Measurements from ENCODE around the gene ACKR3. TPM values are rescaled to one million over a fixed set of nuclear protein-coding genes. Genes with fewer than 3 reads are reported as not detected.

The ACKR3 gene
- polyA plus RNA-seq, 1 donor from 2014 or later, result 1.7 TPM

- H2AFZ ChIP-seq (ENCODE audit: low read depth, low read length), result no peak overlapping the region
- no peak overlapping the region for H3K4me3 ChIP-seq (ENCODE audit: low read length)
These were observed 40.0 kb upstream of the ACKR3 start for GRCh38 chr2:236529606-236530005.

GRCh38 chr2:236530512-236530911, 39.1 kb upstream of the ACKR3 start:
- H3K9me2 ChIP-seq (ENCODE audit: insufficient read depth, low read length), result no peaks in the 10 kb centered on the region
- no peak overlapping the region for H3K27ac ChIP-seq (ENCODE audit: low read length)
- no peak overlapping the region for H3K4me3 ChIP-seq (ENCODE audit: low read length)
- no peaks in the 10 kb centered on the region for H3K9me3 ChIP-seq (ENCODE audit: low read length)
- no peaks in the 10 kb centered on the region for H3K36me3 ChIP-seq (ENCODE audit: insufficient read depth, low read length)
- no peak overlapping the region for H3K9ac ChIP-seq (ENCODE audit: low read length)
- no peaks in the 10 kb centered on the region for H3F3A ChIP-seq (ENCODE audit: insufficient read depth, low read length, poor library complexity, severe bottlenecking)
- no peaks in the 10 kb centered on the region for H3K79me2 ChIP-seq (replicated peaks; ENCODE audit: insufficient read depth, low read length)
- no peaks in the 10 kb centered on the region for H4K20me1 ChIP-seq (ENCODE audit: insufficient read depth)
- no peak overlapping the region for H3K4me2 ChIP-seq (ENCODE audit: low read length)
- no peak overlapping the region for H2AFZ ChIP-seq (ENCODE audit: low read depth, low read length)
- no peaks in the 10 kb centered on the region for H3K27me3 ChIP-seq (ENCODE audit: insufficient read depth, low read depth, low read length)
- no peak for TF ChIP-seq TAF1 (IDR thresholded peaks at IDR 0.05; ENCODE audit: low read depth)
- TF ChIP-seq MXI1 (conservative IDR thresholded peaks at IDR 0.05; ENCODE audit: poor library complexity, severe bottlenecking), result no peak
- no peak for TF ChIP-seq EZH2 (IDR thresholded peaks at IDR 0.05; ENCODE audit: borderline replicate concordance, insufficient read depth, low read length, poor library complexity, severe bottlenecking)
- no peak for TF ChIP-seq EP300 (conservative IDR thresholded peaks at IDR 0.05; ENCODE audit: poor library complexity, severe bottlenecking)

More at GRCh38 chr2:236529606-236530005, 40.0 kb upstream of the ACKR3 start:
- H4K20me1 ChIP-seq (ENCODE audit: insufficient read depth), result no peaks in the 10 kb centered on the region
- H3K79me2 ChIP-seq (replicated peaks; ENCODE audit: insufficient read depth, low read length), result no peaks in the 10 kb centered on the region
- no peaks in the 10 kb centered on the region for H3K9me2 ChIP-seq (ENCODE audit: insufficient read depth, low read length)
- no peak for TF ChIP-seq POLR2AphosphoS5 (IDR thresholded peaks at IDR 0.05)
- no peak for TF ChIP-seq SMC3 (conservative IDR thresholded peaks at IDR 0.05; ENCODE audit: poor library complexity)
- TF ChIP-seq, protein P1, sequence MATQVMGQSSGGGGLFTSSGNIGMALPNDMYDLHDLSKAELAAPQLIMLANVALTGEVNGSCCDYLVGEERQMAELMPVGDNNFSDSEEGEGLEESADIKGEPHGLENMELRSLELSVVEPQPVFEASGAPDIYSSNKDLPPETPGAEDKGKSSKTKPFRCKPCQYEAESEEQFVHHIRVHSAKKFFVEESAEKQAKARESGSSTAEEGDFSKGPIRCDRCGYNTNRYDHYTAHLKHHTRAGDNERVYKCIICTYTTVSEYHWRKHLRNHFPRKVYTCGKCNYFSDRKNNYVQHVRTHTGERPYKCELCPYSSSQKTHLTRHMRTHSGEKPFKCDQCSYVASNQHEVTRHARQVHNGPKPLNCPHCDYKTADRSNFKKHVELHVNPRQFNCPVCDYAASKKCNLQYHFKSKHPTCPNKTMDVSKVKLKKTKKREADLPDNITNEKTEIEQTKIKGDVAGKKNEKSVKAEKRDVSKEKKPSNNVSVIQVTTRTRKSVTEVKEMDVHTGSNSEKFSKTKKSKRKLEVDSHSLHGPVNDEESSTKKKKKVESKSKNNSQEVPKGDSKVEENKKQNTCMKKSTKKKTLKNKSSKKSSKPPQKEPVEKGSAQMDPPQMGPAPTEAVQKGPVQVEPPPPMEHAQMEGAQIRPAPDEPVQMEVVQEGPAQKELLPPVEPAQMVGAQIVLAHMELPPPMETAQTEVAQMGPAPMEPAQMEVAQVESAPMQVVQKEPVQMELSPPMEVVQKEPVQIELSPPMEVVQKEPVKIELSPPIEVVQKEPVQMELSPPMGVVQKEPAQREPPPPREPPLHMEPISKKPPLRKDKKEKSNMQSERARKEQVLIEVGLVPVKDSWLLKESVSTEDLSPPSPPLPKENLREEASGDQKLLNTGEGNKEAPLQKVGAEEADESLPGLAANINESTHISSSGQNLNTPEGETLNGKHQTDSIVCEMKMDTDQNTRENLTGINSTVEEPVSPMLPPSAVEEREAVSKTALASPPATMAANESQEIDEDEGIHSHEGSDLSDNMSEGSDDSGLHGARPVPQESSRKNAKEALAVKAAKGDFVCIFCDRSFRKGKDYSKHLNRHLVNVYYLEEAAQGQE (IDR thresholded peaks at IDR 0.05; ENCODE audit: borderline replicate concordance), result no peak
- no peak for TF ChIP-seq EZH2 (IDR thresholded peaks at IDR 0.05; ENCODE audit: borderline replicate concordance, insufficient read depth, low read length, poor library complexity, severe bottlenecking)
- no peak for TF ChIP-seq CTCF (IDR thresholded peaks at IDR 0.05; ENCODE audit: poor library complexity, severe bottlenecking)
- TF ChIP-seq RAD21 (conservative IDR thresholded peaks at IDR 0.05), result no peak
- TF ChIP-seq EP300 (conservative IDR thresholded peaks at IDR 0.05; ENCODE audit: poor library complexity, severe bottlenecking), result no peak
- TF ChIP-seq MXI1 (conservative IDR thresholded peaks at IDR 0.05; ENCODE audit: poor library complexity, severe bottlenecking), result no peak
- TF ChIP-seq TAF1 (IDR thresholded peaks at IDR 0.05; ENCODE audit: low read depth), result no peak
- no peaks in the 10 kb centered on the region for H3K9me3 ChIP-seq (ENCODE audit: low read length)
- H3K4me2 ChIP-seq (ENCODE audit: low read length), result no peak overlapping the region
- no peaks in the 10 kb centered on the region for H3F3A ChIP-seq (ENCODE audit: insufficient read depth, low read length, poor library complexity, severe bottlenecking)
- no peak overlapping the region for H3K9ac ChIP-seq (ENCODE audit: low read length)
- H3K36me3 ChIP-seq (ENCODE audit: insufficient read depth, low read length), result no peaks in the 10 kb centered on the region
- no peaks in the 10 kb centered on the region for H3K27me3 ChIP-seq (ENCODE audit: insufficient read depth, low read depth, low read length)
- H3K27ac ChIP-seq (ENCODE audit: low read length), result no peak overlapping the region
